Stimulated activated CD4-positive, alpha-beta T cell treated with anti-CD3 and anti-CD28 coated beads, Interleukin-2, amount 100 ng/mL, for 48 hours (primary cell): ENCODE measurements around the gene CCDC107.
A peak's percentile ranks its signal among the peaks of the same experiment; 100 is the strongest.

Source experiments
- DNase-seq, 2 donors: peaks; one replicate each; pipeline ENCODE4 v3.0.0-alpha.2; 2020

Gene CCDC107

GRCh38 chr9:35661756-35662350 lies 3.8 kb downstream of the CCDC107 start:
- DNase-seq = no peak

GRCh38 chr9:35662437-35662836 lies 4.3 kb downstream of the CCDC107 start:
- DNase-seq = no peak

- DNase-seq = peak; percentile 65 to 71
Observed at GRCh38 chr9:35664531-35665470, 6.7 kb downstream of the CCDC107 start, which contains the start of gene ARHGEF39. TSS of gene ARHGEF39 (minus strand) at chr9:35665195. CDS start at chr9:35665169, 26 bp downstream.

GRCh38 chr9:35665471-35665818 lies 7.4 kb downstream of the CCDC107 start:
- no peak for DNase-seq

- DNase-seq = no peak
Observed at GRCh38 chr9:35666045-35666444, 8.0 kb downstream of the CCDC107 start.

- DNase-seq = no peak
Observed at GRCh38 chr9:35666549-35666948, 8.5 kb downstream of the CCDC107 start.

- DNase-seq = no peak
Observed at GRCh38 chr9:35667939-35668338, 9.8 kb downstream of the CCDC107 start.

GRCh38 chr9:35669331-35670145 lies 11.4 kb downstream of the CCDC107 start:
- no peak for DNase-seq

GRCh38 chr9:35673132-35674024 lies 15.3 kb downstream of the CCDC107 start, which contains the start of gene CA9:
TSS of gene CA9 (plus strand) at chr9:35673928. CDS start at chr9:35673960, 32 bp downstream.
- DNase-seq = no peak

GRCh38 chr9:35674025-35674361 lies 15.9 kb downstream of the CCDC107 start:
- no peak for DNase-seq

- DNase-seq = no peak
Observed at GRCh38 chr9:35675204-35675603, 17.1 kb downstream of the CCDC107 start.

- DNase-seq = no peak
Observed at GRCh38 chr9:35675732-35676392, 17.8 kb downstream of the CCDC107 start.

- no peak for DNase-seq
Observed at GRCh38 chr9:35679091-35679490, 21.0 kb downstream of the CCDC107 start.

GRCh38 chr9:35679766-35680330 lies 21.8 kb downstream of the CCDC107 start:
- DNase-seq = no peak

- DNase-seq = no peak
Observed at GRCh38 chr9:35680331-35681105, 22.4 kb downstream of the CCDC107 start.

GRCh38 chr9:35681341-35682002 lies 23.4 kb downstream of the CCDC107 start:
- no peak for DNase-seq

- DNase-seq = no peak
Observed at GRCh38 chr9:35682051-35682450, 24.0 kb downstream of the CCDC107 start.

- DNase-seq = no peak
Observed at GRCh38 chr9:35682520-35683315, 24.6 kb downstream of the CCDC107 start.

GRCh38 chr9:35683323-35683722 lies 25.2 kb downstream of the CCDC107 start:
- no peak for DNase-seq
